PC-9 (cell line): Measurements from ENCODE around the gene PLEKHG7. TPM values are rescaled to one million over a fixed set of nuclear protein-coding genes. Genes with fewer than 3 reads are reported as not detected.

Source experiments
- BruUV-seq: library from RNA; stranded (reverse); fragments of 400-500 nt; replicated peaks from 2 replicates; lab custom pipeline; 2021; lab: Mats Ljungman, UMichigan
- CTCF ChIA-PET: fragments of 300-600 bp; sonication (Branson Sonifier 250); formaldehyde crosslinking; loops from one replicate; lab custom pipeline; 2022; ENCODE audit warnings: antibody characterized with exemption; lab: Charles Lee
- POLR2A ChIA-PET: fragments of 300-600 bp; sonication (Branson Sonifier 250); formaldehyde crosslinking; loops from one replicate; lab custom pipeline; 2022; ENCODE audit warnings: antibody characterized with exemption; ENCODE audit not compliant: unreplicated experiment; lab: Charles Lee
- DNase-seq, 2 experiments: peaks; one replicate each; pipeline versions ENCODE4 v3.0.0 to v3.0.0-alpha.2; 2015 to 2022; ENCODE audit warnings: mixed read lengths in 1 of 2
- H2AFZ ChIP-seq: fragments of 200-600 bp; sonication (generic); 2 replicates; pipeline ENCODE4 v1.8.1; 2017; ENCODE audit warnings: antibody characterized with exemption
- H3F3A ChIP-seq: fragments of 200-600 bp; sonication (generic); 2 replicates; pipeline ENCODE4 v1.8.1; 2017; ENCODE audit warnings: antibody characterized with exemption, mild to moderate bottlenecking, low read depth; ENCODE audit not compliant: insufficient read depth
- H3K27ac ChIP-seq: fragments of 200-600 bp; sonication (generic); 2 replicates; pipeline ENCODE4 v1.6.1; 2016; ENCODE audit warnings: mixed run types
- H3K27me3 ChIP-seq: fragments of 200-600 bp; sonication (generic); 2 replicates; pipeline ENCODE4 v1.6.1; 2016; ENCODE audit warnings: low read depth, mixed run types; ENCODE audit not compliant: insufficient read depth
- H3K36me3 ChIP-seq: fragments of 200-600 bp; sonication (generic); 2 replicates; pipeline ENCODE4 v1.6.1; 2016; ENCODE audit warnings: low read depth, mixed run types
- H3K4me1 ChIP-seq: fragments of 200-600 bp; sonication (generic); replicated peaks from 2 replicates; pipeline ENCODE4 v1.6.1; 2016; ENCODE audit warnings: mixed run types; ENCODE audit not compliant: insufficient read depth
- H3K4me2 ChIP-seq: fragments of 200-600 bp; sonication (generic); 2 replicates; pipeline ENCODE4 v1.6.1; 2017; ENCODE audit warnings: mixed run types
- H3K4me3 ChIP-seq: fragments of 200-600 bp; sonication (generic); 2 replicates; pipeline ENCODE4 v1.6.1; 2016; ENCODE audit warnings: mixed run types
- H3K79me2 ChIP-seq: fragments of 200-600 bp; sonication (generic); 2 replicates; pipeline ENCODE4 v1.6.1; 2017; ENCODE audit warnings: low read depth, mixed run types
- H3K9me2 ChIP-seq: fragments of 200-600 bp; sonication (generic); 2 replicates; pipeline ENCODE4 v1.8.1; 2017; ENCODE audit warnings: mild to moderate bottlenecking; ENCODE audit not compliant: insufficient read depth
- H3K9me3 ChIP-seq: fragments of 200-600 bp; sonication (generic); 2 replicates; pipeline ENCODE4 v1.8.1; 2016; ENCODE audit warnings: low read depth; ENCODE audit not compliant: insufficient read depth
- H4K20me1 ChIP-seq: fragments of 200-600 bp; sonication (generic); 2 replicates; pipeline ENCODE4 v1.8.1; 2017; ENCODE audit not compliant: insufficient read depth
- CTCF ChIP-seq: fragments of 200-600 bp; sonication (generic); conservative IDR thresholded peaks from 2 replicates; pipeline ENCODE4 v1.6.1; 2017; ENCODE audit warnings: mixed run types, antibody characterized with exemption, mild to moderate bottlenecking, moderate library complexity
- EZH2 ChIP-seq: fragments of 200-600 bp; sonication (generic); IDR thresholded peaks from 2 replicates; pipeline ENCODE4 v1.8.0; 2017; ENCODE audit warnings: antibody characterized with exemption, low read depth
- intact Hi-C: fragments of 100-400 bp; cut with micrococcal nuclease; formaldehyde crosslinking; loops from one replicate; pipeline ENCODE4 v1.10.0; 2022; ENCODE audit not compliant: unreplicated experiment
- total RNA-seq: library from RNA; stranded (reverse); gene quantifications from 2 replicates; pipeline ENCODE4 v1.2.3, GENCODE V29; 2021

Gene PLEKHG7
- total RNA-seq, 1 experiment from 2014 or later = not detected

GRCh38 chr12:92775416-92775815 is 72.6 kb downstream of the PLEKHG7 start:
- no peaks in the 10 kb centered on the region for H3K27me3 ChIP-seq
- H3F3A ChIP-seq = peaks cover 3% of the 10 kb centered on the region; the same call in 1 of the 2 replicates
- TF ChIP-seq EZH2 (no peak), CTCF (no peak)
- H3K9me3 ChIP-seq = no peaks in the 10 kb centered on the region
- peaks cover 14% of the 10 kb centered on the region for H3K36me3 ChIP-seq
- BruUV-seq = no TSS peak
- H4K20me1 ChIP-seq = no peaks in the 10 kb centered on the region
- H3K4me3 ChIP-seq = no peak overlapping the region
- H3K27ac ChIP-seq = no peak overlapping the region
- CTCF ChIA-PET = no interaction called here
- no peaks in the 10 kb centered on the region for H3K79me2 ChIP-seq
- intact Hi-C loops = no loop called here
- H2AFZ ChIP-seq = no peak overlapping the region
- no peak overlapping the region for H3K4me2 ChIP-seq
- POLR2A ChIA-PET = no interaction called here
- H3K9me2 ChIP-seq = no peaks in the 10 kb centered on the region
- DNase-seq = no peak
- no peaks in the 10 kb centered on the region for H3K4me1 ChIP-seq

- no peaks in the 10 kb centered on the region for H3K27me3 ChIP-seq
- TF ChIP-seq EZH2 (no peak), CTCF (no peak)
- H3K9me3 ChIP-seq = no peaks in the 10 kb centered on the region
- no peak for DNase-seq
- H3F3A ChIP-seq = peaks cover 3% of the 10 kb centered on the region; the same call in 1 of the 2 replicates
- intact Hi-C loops = no loop called here
- H3K36me3 ChIP-seq = peaks cover 14% of the 10 kb centered on the region
- H3K4me2 ChIP-seq = no peak overlapping the region
- ChIA-PET CTCF (no interaction called here), POLR2A (no interaction called here)
- no peaks in the 10 kb centered on the region for H3K79me2 ChIP-seq
- H3K9me2 ChIP-seq = no peaks in the 10 kb centered on the region
- BruUV-seq = no TSS peak
- no peaks in the 10 kb centered on the region for H4K20me1 ChIP-seq
- H3K27ac ChIP-seq = no peak overlapping the region
- no peak overlapping the region for H2AFZ ChIP-seq
- no peaks in the 10 kb centered on the region for H3K4me1 ChIP-seq
- H3K4me3 ChIP-seq = no peak overlapping the region
Measured at GRCh38 chr12:92778525-92778924, 75.7 kb downstream of the PLEKHG7 start.

- H3K4me3 ChIP-seq = no peak overlapping the region
- POLR2A ChIA-PET = no interaction called here
- TF ChIP-seq CTCF (no peak), EZH2 (no peak)
- BruUV-seq = no TSS peak
- H3K36me3 ChIP-seq = peaks cover 14% of the 10 kb centered on the region
- no peaks in the 10 kb centered on the region for H4K20me1 ChIP-seq
- no peaks in the 10 kb centered on the region for H3K4me1 ChIP-seq
- no peak overlapping the region for H3K27ac ChIP-seq
- no peak overlapping the region for H3K4me2 ChIP-seq
- no peak overlapping the region for H2AFZ ChIP-seq
- CTCF ChIA-PET = no interaction called here
- intact Hi-C loops = no loop called here
- no peaks in the 10 kb centered on the region for H3K9me2 ChIP-seq
- no peaks in the 10 kb centered on the region for H3K9me3 ChIP-seq
- H3F3A ChIP-seq = peaks cover 3% of the 10 kb centered on the region; the same call in 1 of the 2 replicates
- DNase-seq = no peak
- no peaks in the 10 kb centered on the region for H3K79me2 ChIP-seq
- no peaks in the 10 kb centered on the region for H3K27me3 ChIP-seq
Measured at GRCh38 chr12:92779902-92780301, 77.1 kb downstream of the PLEKHG7 start.
